HEK293T (cell line): Measurements from ENCODE around the gene RNU6-1.

Experiments
- FOXM1 ChIP-seq: fragments of 450-650 bp; IDR thresholded peaks from 2 replicates; pipeline ENCODE4 v1.6.1; 2017; ENCODE audit warnings: mild to moderate bottlenecking, borderline replicate concordance
- L3MBTL2 ChIP-seq: fragments of 450-650 bp; conservative IDR thresholded peaks from 2 replicates; pipeline ENCODE4 v1.6.1; 2016; ENCODE audit warnings: mild to moderate bottlenecking
- NFRKB ChIP-seq: fragments of 450-650 bp; IDR thresholded peaks from 2 replicates; pipeline ENCODE4 v1.6.1; 2016; ENCODE audit warnings: mild to moderate bottlenecking, moderate library complexity
- SP1 ChIP-seq: fragments of 450-650 bp; IDR thresholded peaks from 2 replicates; pipeline ENCODE4 v1.6.1; 2017

DNA sequence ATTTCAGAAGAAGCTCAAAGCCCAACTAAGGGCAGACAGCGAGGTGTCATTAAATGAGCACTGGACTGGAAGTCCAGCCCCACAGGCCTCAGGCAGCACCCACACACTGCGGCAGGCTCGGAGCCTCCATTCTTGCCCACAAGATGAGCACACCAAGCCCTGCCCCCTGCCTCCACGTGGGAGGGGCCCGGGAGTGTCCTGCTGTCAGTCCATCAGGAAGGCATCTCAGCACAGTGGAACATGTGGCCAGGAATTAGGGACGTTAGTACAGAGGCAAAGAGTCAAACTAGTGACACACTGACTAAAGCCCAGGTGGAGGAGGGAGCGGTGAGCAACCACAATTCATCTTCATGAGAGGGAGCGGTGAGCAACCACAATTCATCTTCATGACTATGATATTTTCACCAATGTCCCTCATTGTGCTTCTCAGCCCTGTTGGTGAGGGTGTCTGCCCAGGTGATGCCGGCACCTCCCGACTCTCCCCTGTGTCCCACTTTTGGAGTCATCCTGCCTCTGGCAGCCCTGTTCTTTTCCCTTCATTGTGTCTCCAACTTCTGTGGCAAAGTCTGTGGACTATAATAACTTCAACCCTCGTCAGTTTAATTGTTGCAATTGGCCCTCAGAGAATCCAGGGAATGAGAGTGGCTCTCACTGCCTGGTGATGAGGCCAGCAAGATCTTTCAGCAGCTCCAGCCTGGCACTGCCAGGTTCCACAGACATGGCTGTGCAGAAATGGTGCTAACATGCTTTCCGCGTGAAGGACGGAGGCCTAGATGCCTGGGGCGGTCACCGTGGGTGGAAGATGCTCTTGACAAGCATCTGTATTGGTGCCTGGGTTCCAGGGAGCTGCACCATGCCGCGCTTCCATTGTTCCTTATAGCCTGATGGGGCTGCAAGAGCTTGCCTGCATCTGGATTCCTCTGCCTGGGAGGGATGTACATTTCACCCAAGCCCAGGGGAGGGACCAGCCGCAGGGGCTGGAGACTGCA is 37.6 kb downstream of the RNU6-1 start:
- TF ChIP-seq NFRKB (no peak), FOXM1 (no peak), SP1 (no peak), L3MBTL2 (no peak)
